Stomach smooth muscle (tissue), 2 donors: ENCODE data around the gene APOB.

Experiments used
- H3K27ac ChIP-seq: one replicate; pipeline ENCODE4 v1.7.0; 2013; ENCODE audit warnings: mild to moderate bottlenecking, low read length, inconsistent platforms
- H3K27me3 ChIP-seq, 2 donors: one replicate each; pipeline ENCODE4 v1.7.0; 2013; ENCODE audit warnings: low read length in 2 of 2; ENCODE audit not compliant: insufficient read depth in 2 of 2, control insufficient read depth in 1 of 2
- H3K36me3 ChIP-seq, 2 donors: one replicate each; pipeline ENCODE4 v1.7.0; 2013; ENCODE audit warnings: low read length in 2 of 2; ENCODE audit not compliant: control insufficient read depth in 2 of 2, insufficient read depth in 2 of 2
- H3K4me1 ChIP-seq: one replicate; pipeline ENCODE4 v1.7.0; 2013; ENCODE audit warnings: low read length; ENCODE audit not compliant: control insufficient read depth, insufficient read depth
- H3K4me3 ChIP-seq, 2 donors: one replicate each; pipeline ENCODE4 v1.7.0; 2013; ENCODE audit warnings: low read length in 2 of 2
- H3K9ac ChIP-seq, 2 donors: one replicate each; pipeline ENCODE4 v1.7.0; 2013; ENCODE audit warnings: low read length in 2 of 2, mild to moderate bottlenecking in 1 of 2
- H3K9me3 ChIP-seq, 2 donors: one replicate each; pipeline ENCODE4 v1.7.0; 2013; ENCODE audit warnings: low read length in 2 of 2; ENCODE audit not compliant: control insufficient read depth in 2 of 2
- donor health status: healthy.
- donor health status: Pancreatic carcinoma.

The APOB gene

GRCh38 chr2:21037671-21038108, 6.2 kb downstream of the APOB start:
- H3K27ac ChIP-seq: no peak overlapping the region

GRCh38 chr2:21036708-21037670, 6.9 kb downstream of the APOB start:
- H3K27ac ChIP-seq: no peak overlapping the region
- H3K27me3 ChIP-seq: no peaks in the 10 kb centered on the region
- no peak overlapping the region for H3K4me3 ChIP-seq
- H3K9me3 ChIP-seq: no peaks in the 10 kb centered on the region
- no peaks in the 10 kb centered on the region for H3K36me3 ChIP-seq
- H3K4me1 ChIP-seq: peaks cover 12% of the 10 kb centered on the region
- no peak overlapping the region for H3K9ac ChIP-seq

More at GRCh38 chr2:21037671-21038108, 6.2 kb downstream of the APOB start:
- H3K4me3 ChIP-seq: no peak overlapping the region
- no peaks in the 10 kb centered on the region for H3K9me3 ChIP-seq
- H3K27me3 ChIP-seq: no peaks in the 10 kb centered on the region
- H3K36me3 ChIP-seq: no peaks in the 10 kb centered on the region
- H3K4me1 ChIP-seq: peaks cover 12% of the 10 kb centered on the region
- no peak overlapping the region for H3K9ac ChIP-seq

GRCh38 chr2:21035974-21036707, 7.7 kb downstream of the APOB start:
- no peak overlapping the region for H3K27ac ChIP-seq
- H3K9ac ChIP-seq: no peak overlapping the region
- H3K4me3 ChIP-seq: no peak overlapping the region
- no peaks in the 10 kb centered on the region for H3K9me3 ChIP-seq
- peaks cover 12% of the 10 kb centered on the region for H3K4me1 ChIP-seq
- no peaks in the 10 kb centered on the region for H3K27me3 ChIP-seq
- H3K36me3 ChIP-seq: no peaks in the 10 kb centered on the region

- Histone ChIP-seq H3K27ac (no peak overlapping the region), H3K4me1 (peaks cover 12% of the 10 kb centered on the region), H3K36me3 (no peaks in the 10 kb centered on the region), H3K9me3 (no peaks in the 10 kb centered on the region), H3K27me3 (no peaks in the 10 kb centered on the region), H3K4me3 (no peak overlapping the region), H3K9ac (no peak overlapping the region)
Measured at GRCh38 chr2:21035282-21035973, 8.4 kb downstream of the APOB start.

- H3K9me3 ChIP-seq: no peaks in the 10 kb centered on the region
- no peak overlapping the region for H3K4me3 ChIP-seq
- H3K9ac ChIP-seq: no peak overlapping the region
- no peaks in the 10 kb centered on the region for H3K27me3 ChIP-seq
- peaks cover 12% of the 10 kb centered on the region for H3K4me1 ChIP-seq
- no peak overlapping the region for H3K27ac ChIP-seq
- no peaks in the 10 kb centered on the region for H3K36me3 ChIP-seq
Measured at GRCh38 chr2:21034972-21035279, 8.9 kb downstream of the APOB start.

GRCh38 chr2:21034156-21034971, 9.5 kb downstream of the APOB start:
- Histone ChIP-seq H3K27ac (no peak overlapping the region), H3K4me1 (peaks cover 9% of the 10 kb centered on the region), H3K36me3 (no peaks in the 10 kb centered on the region), H3K27me3 (no peaks in the 10 kb centered on the region), H3K4me3 (no peak overlapping the region), H3K9ac (no peak overlapping the region), H3K9me3 (no peaks in the 10 kb centered on the region)

- Histone ChIP-seq H3K36me3 (no peaks in the 10 kb centered on the region), H3K4me1 (peaks cover 6% of the 10 kb centered on the region), H3K27ac (no peak overlapping the region), H3K27me3 (no peaks in the 10 kb centered on the region), H3K9ac (no peak overlapping the region), H3K4me3 (no peak overlapping the region), H3K9me3 (no peaks in the 10 kb centered on the region)
Measured at GRCh38 chr2:21033237-21034155, 10.4 kb downstream of the APOB start.

- Histone ChIP-seq H3K27me3 (no peaks in the 10 kb centered on the region), H3K27ac (no peak overlapping the region), H3K4me1 (peaks cover 1% of the 10 kb centered on the region), H3K9me3 (no peaks in the 10 kb centered on the region), H3K4me3 (no peak overlapping the region), H3K36me3 (no peaks in the 10 kb centered on the region), H3K9ac (no peak overlapping the region)
Measured at GRCh38 chr2:21032338-21033236, 11.3 kb downstream of the APOB start.
